Calu3 (cell line): Measurements from ENCODE around the gene AAK1. TPM values are rescaled to one million over a fixed set of nuclear protein-coding genes. Genes with fewer than 3 reads are reported as not detected.
"Not testable (repeated sequence)": the region's sequence is repeated elsewhere in the genome, so short reads cannot be mapped to it uniquely, and the experiment has no call there.

Experiments used
- BruUV-seq: library from RNA; stranded (reverse); fragments of 400-500 nt; replicated peaks from 2 replicates; lab custom pipeline; 2021; lab: Mats Ljungman, UMichigan
- CTCF ChIA-PET: fragments of 300-600 bp; sonication (Branson Sonifier 250); formaldehyde crosslinking; loops from one replicate; lab custom pipeline; 2022; ENCODE audit warnings: antibody characterized with exemption; lab: Charles Lee
- DNase-seq: peaks from one replicate; pipeline ENCODE4 v3.0.0; 2022
- H3K27ac Mint-ChIP-seq: one replicate; pipeline ENCODE4 v1.8.0; 2022; ENCODE audit warnings: mixed read lengths; ENCODE audit not compliant: unreplicated experiment
- H3K27me3 Mint-ChIP-seq: one replicate; pipeline ENCODE4 v1.8.0; 2022; ENCODE audit warnings: mixed read lengths; ENCODE audit not compliant: unreplicated experiment
- H3K36me3 Mint-ChIP-seq: one replicate; pipeline ENCODE4 v1.8.0; 2022; ENCODE audit warnings: mild to moderate bottlenecking, moderate library complexity, mixed read lengths; ENCODE audit not compliant: insufficient read depth, unreplicated experiment
- H3K4me1 Mint-ChIP-seq: one replicate; pipeline ENCODE4 v1.8.0; 2022; ENCODE audit warnings: mild to moderate bottlenecking, low read depth, mixed read lengths; ENCODE audit not compliant: unreplicated experiment
- H3K4me3 Mint-ChIP-seq: one replicate; pipeline ENCODE4 v1.8.0; 2022; ENCODE audit warnings: mild to moderate bottlenecking, low read depth, moderate library complexity, mixed read lengths; ENCODE audit not compliant: unreplicated experiment
- H3K9me3 Mint-ChIP-seq: one replicate; pipeline ENCODE4 v1.8.0; 2022; ENCODE audit warnings: low read depth, mixed read lengths; ENCODE audit not compliant: unreplicated experiment
- intact Hi-C: fragments of 100-400 bp; cut with micrococcal nuclease; formaldehyde crosslinking; loops from one replicate; pipeline ENCODE4 v1.10.0; 2022; ENCODE audit not compliant: unreplicated experiment
- total RNA-seq: library from RNA; stranded (reverse); gene quantifications from 2 replicates; pipeline ENCODE4 v1.2.3, GENCODE V29; 2022
- TF ChIP-seq, protein P1 (sequence below): fragments of 200-600 bp; IDR thresholded peaks from one replicate; pipeline ENCODE4 v1.8.0; 2022; ENCODE audit warnings: antibody characterized with exemption; ENCODE audit not compliant: unreplicated experiment

Gene AAK1
- total RNA-seq, 1 experiment from 2014 or later = 46.7 TPM

DNA sequence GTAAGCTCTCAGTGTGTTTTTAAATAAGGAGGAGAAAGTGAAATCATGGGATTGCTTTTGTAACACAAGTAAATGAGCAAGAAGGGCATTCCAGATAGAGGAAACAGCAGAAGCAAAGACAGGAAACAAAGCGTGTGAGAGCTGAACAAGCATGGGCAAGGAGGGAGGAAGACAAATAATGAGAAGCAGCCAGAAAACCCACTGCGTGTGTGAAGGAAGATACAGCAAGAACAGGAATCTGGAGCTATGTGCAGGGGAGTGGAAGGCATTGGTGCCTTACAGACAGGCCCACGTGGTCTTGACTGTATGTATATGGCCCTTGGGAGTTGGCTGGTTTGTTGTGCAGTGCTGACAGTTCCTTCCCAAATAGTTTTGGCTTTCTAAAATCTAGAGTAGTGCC lies 88.6 kb downstream of the AAK1 start:
- no peak overlapping the region for H3K4me3 Mint-ChIP-seq
- DNase-seq = no peak
- H3K9me3 Mint-ChIP-seq = no peaks in the 10 kb centered on the region
- no peaks in the 10 kb centered on the region for H3K27me3 Mint-ChIP-seq
- TF ChIP-seq, protein P1, sequence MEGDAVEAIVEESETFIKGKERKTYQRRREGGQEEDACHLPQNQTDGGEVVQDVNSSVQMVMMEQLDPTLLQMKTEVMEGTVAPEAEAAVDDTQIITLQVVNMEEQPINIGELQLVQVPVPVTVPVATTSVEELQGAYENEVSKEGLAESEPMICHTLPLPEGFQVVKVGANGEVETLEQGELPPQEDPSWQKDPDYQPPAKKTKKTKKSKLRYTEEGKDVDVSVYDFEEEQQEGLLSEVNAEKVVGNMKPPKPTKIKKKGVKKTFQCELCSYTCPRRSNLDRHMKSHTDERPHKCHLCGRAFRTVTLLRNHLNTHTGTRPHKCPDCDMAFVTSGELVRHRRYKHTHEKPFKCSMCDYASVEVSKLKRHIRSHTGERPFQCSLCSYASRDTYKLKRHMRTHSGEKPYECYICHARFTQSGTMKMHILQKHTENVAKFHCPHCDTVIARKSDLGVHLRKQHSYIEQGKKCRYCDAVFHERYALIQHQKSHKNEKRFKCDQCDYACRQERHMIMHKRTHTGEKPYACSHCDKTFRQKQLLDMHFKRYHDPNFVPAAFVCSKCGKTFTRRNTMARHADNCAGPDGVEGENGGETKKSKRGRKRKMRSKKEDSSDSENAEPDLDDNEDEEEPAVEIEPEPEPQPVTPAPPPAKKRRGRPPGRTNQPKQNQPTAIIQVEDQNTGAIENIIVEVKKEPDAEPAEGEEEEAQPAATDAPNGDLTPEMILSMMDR = no peak
- H3K4me1 Mint-ChIP-seq = peaks cover 10% of the 10 kb centered on the region
- intact Hi-C loops = no loop called here
- no TSS peak for BruUV-seq
- H3K36me3 Mint-ChIP-seq = no peaks in the 10 kb centered on the region
- CTCF ChIA-PET = interaction anchor here (0.6 to 0.8 kb wide), 2 partner anchors 10 to 151 kb away, joined by 3 read pairs; no protein-coding TSS in a partner anchor
- H3K27ac Mint-ChIP-seq = no peak overlapping the region

DNA sequence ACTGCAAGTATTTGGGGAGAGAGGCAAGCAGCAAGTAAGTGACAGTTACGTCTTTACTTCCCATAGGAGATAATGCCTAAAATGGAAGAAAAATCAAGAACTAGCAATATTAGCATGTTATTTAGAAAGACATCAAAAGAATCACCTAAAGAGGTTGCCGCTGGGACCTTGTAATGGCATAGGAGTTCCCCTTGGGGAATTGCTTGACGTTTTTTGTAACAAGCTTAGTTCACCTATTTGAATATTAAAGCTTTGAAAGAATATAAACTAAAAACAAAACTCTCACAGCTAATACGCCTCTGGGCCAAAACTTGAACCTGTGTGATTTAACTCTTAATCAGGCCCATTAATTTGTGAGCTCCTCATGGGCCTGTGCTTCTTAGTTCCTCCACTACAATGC lies 89.0 kb downstream of the AAK1 start:
- no peaks in the 10 kb centered on the region for H3K27me3 Mint-ChIP-seq
- H3K4me1 Mint-ChIP-seq = peaks cover 10% of the 10 kb centered on the region

DNA sequence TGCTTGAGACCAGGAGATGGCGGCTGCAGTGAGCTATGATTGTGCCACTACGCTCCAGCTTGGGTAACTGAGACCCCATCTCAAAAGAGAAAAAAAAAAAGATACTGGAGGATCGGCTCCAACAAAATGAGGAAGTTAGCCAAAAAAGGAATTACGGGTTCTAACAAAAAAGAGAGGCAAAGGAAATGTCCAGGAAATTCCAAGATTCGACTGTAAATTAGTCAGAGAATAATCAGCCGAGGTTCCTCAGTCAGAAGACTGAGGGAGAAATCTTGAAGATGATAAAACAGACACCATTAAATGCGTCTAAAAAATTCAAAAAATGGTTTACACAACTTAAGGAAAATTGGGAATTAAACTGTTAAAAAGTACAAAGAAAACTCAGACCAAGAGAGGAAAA lies 89.5 kb downstream of the AAK1 start:
- BruUV-seq = no TSS peak
- no peaks in the 10 kb centered on the region for H3K36me3 Mint-ChIP-seq
- no peak overlapping the region for H3K4me3 Mint-ChIP-seq
- no peak for DNase-seq
- TF ChIP-seq, protein P1 = no peak
- peaks cover 8% of the 10 kb centered on the region for H3K4me1 Mint-ChIP-seq
- no peak overlapping the region for H3K27ac Mint-ChIP-seq
- H3K27me3 Mint-ChIP-seq = no peaks in the 10 kb centered on the region
- intact Hi-C loops = no loop called here
- no peaks in the 10 kb centered on the region for H3K9me3 Mint-ChIP-seq
- CTCF ChIA-PET = interaction anchor here (0.7 to 0.9 kb wide), 2 partner anchors 63 to 171 kb away, joined by 3 read pairs; no protein-coding TSS in a partner anchor

More for the DNA sequence above, 89.0 kb downstream of the AAK1 start:
- Mint-ChIP-seq H3K27ac (no peak overlapping the region), H3K36me3 (no peaks in the 10 kb centered on the region), H3K9me3 (no peaks in the 10 kb centered on the region), H3K4me3 (no peak overlapping the region)
- TF ChIP-seq, protein P1 = no peak
- CTCF ChIA-PET = interaction anchor here (0.6 to 0.8 kb wide), 2 partner anchors 9 to 152 kb away, joined by 3 read pairs; no protein-coding TSS in a partner anchor
- no TSS peak for BruUV-seq
- DNase-seq = no peak
- intact Hi-C loops = no loop called here

DNA sequence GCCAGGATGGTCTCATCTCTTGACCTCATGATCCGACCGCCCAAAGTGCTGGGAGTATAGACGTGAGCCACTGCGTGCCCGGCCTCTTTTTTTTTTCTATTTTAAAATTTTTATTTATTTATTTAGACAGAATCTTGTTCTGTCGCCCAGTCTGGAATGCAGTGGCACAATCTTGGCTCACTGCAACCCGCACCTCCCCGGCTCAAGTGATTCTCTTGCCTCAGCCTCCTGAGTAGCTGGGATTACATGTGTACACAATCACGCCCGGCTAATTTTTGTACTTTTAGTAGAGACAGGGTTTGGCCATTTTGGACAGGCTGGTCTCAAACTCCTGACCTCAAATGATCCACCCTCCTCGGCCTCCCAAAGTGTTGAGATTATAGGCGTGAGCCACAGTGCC lies 93.0 kb downstream of the AAK1 start:
- H3K9me3 Mint-ChIP-seq, intact Hi-C loops, H3K27me3 Mint-ChIP-seq, CTCF ChIA-PET, H3K27ac Mint-ChIP-seq, H3K36me3 Mint-ChIP-seq, BruUV-seq, H3K4me1 Mint-ChIP-seq, H3K4me3 Mint-ChIP-seq, DNase-seq: not testable (repeated sequence)

DNA sequence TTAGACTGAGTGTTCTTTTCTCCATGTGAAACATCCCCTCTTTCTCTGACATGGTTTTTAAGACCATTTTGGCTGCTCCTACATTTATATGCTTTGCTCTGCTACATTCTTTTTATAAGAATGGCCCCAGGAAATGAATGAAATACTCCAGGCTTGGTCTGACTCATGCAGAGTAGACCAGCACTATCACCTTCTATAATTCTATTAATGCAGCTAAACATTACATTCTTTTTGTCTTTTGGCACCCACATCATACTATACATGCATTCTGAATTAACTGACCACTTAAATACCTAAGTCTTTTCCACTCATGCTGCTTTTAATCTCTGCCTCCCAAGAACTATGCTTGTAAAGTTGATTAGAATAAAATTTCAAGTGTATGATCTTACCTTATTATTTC lies 94.1 kb downstream of the AAK1 start:
- Mint-ChIP-seq H3K27me3 (no peaks in the 10 kb centered on the region), H3K4me3 (no peak overlapping the region), H3K4me1 (peaks cover 8% of the 10 kb centered on the region), H3K9me3 (peaks cover 4% of the 10 kb centered on the region), H3K27ac (no peak overlapping the region), H3K36me3 (no peaks in the 10 kb centered on the region)
- TF ChIP-seq, protein P1 = no peak
- no TSS peak for BruUV-seq
- intact Hi-C loops = no loop called here
- DNase-seq = no peak
- CTCF ChIA-PET = no interaction called here
